NB4 (cell line): ENCODE data around the gene FER.
A peak's percentile ranks its signal among the peaks of the same experiment; 100 is the strongest.

Experiments
- DNase-seq: peaks from one replicate; pipeline ENCODE4 v3.0.0; 2010; ENCODE audit warnings: low read depth
- H3K4me3 ChIP-seq: one replicate; pipeline ENCODE4 v1.5.1; 2011; ENCODE audit warnings: mild to moderate bottlenecking, low read depth, low read length, moderate library complexity
- MYC ChIP-seq: IDR thresholded peaks from 2 replicates; pipeline ENCODE4 v1.6.1; 2011; ENCODE audit warnings: low read depth, low read length
- POLR2A ChIP-seq: IDR thresholded peaks from 2 replicates; pipeline ENCODE4 v1.6.1; 2011; ENCODE audit warnings: mild to moderate bottlenecking; ENCODE audit not compliant: insufficient read length; ENCODE audit errors: extremely low read depth
- TF ChIP-seq, protein P1 (sequence below): IDR thresholded peaks from 2 replicates; pipeline ENCODE4 v1.6.1; 2011; ENCODE audit warnings: low read depth, low read length
- TF ChIP-seq, protein P2 (sequence below): IDR thresholded peaks from one replicate; pipeline ENCODE4 v1.5.1; 2012; ENCODE audit warnings: low read depth, low read length

The FER gene

DNA sequence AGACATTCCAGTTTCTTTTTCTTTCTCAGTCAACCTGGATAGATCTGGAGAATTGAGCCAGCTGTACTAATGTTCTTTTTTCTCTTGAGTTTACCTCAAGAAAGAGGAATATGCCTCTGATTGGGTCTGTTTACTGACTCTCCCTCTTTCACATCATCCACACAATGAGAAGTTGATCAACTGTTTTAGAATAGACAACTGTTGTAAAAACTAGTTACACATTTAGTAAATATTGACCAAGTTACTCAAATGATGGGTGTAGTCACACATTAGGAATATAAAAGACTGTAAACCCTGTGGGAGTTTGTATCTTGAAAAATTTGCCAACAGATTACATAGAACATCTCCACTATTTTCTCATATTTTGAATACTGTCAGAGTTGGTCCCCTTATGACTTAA, 330.8 kb downstream of the FER start:
- no peak overlapping the region for H3K4me3 ChIP-seq
- no peak for DNase-seq
- TF ChIP-seq MYC (no peak), POLR2A (no peak)
- TF ChIP-seq, protein P1, sequence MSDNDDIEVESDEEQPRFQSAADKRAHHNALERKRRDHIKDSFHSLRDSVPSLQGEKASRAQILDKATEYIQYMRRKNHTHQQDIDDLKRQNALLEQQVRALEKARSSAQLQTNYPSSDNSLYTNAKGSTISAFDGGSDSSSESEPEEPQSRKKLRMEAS: no peak
- TF ChIP-seq, protein P2, sequence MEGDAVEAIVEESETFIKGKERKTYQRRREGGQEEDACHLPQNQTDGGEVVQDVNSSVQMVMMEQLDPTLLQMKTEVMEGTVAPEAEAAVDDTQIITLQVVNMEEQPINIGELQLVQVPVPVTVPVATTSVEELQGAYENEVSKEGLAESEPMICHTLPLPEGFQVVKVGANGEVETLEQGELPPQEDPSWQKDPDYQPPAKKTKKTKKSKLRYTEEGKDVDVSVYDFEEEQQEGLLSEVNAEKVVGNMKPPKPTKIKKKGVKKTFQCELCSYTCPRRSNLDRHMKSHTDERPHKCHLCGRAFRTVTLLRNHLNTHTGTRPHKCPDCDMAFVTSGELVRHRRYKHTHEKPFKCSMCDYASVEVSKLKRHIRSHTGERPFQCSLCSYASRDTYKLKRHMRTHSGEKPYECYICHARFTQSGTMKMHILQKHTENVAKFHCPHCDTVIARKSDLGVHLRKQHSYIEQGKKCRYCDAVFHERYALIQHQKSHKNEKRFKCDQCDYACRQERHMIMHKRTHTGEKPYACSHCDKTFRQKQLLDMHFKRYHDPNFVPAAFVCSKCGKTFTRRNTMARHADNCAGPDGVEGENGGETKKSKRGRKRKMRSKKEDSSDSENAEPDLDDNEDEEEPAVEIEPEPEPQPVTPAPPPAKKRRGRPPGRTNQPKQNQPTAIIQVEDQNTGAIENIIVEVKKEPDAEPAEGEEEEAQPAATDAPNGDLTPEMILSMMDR: no peak

DNA sequence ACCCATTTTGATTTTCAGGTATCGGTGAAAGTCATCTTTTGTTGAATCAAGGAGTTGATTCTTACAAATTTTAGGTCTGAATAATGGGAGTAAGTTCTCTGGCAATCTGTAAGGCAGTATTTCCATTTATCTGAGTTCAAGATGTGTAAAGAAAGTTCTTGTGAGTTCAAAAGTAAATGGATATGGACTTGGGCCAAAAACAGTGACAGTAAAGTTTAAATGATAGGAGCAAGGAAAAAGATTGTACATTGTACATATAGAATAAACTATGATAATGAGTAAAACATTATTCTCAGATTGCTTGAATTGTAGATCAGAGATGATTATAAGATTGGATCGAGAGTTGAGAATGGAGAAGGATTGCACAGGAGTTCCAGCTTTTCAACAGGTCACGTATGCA, 332.8 kb downstream of the FER start:
- DNase-seq: no peak
- H3K4me3 ChIP-seq: no peak overlapping the region
- TF ChIP-seq POLR2A (no peak), MYC (no peak)
- TF ChIP-seq, protein P2: no peak
- TF ChIP-seq, protein P1: no peak

DNA sequence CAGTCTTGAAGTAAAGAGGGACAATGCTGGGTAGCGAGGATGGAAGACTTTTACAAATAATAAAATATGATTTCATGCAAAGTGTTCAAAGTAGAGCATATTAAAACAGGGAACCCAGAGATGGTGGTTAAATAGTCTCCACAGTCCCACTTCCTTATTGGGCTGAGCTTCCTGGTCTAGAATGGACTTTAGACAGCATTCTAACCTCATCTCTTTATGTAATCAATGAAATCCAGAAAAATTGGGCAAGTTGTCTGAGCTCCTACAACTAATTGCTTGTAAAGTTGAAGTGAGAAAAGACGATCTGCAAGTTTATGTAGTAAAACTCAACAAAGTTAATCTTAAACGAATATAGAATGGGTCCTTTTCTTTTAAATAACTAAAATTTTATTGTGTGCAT, 333.2 kb downstream of the FER start:
- H3K4me3 ChIP-seq: no peak overlapping the region
- peak; percentile 3 for DNase-seq
- TF ChIP-seq, protein P1: no peak
- TF ChIP-seq MYC (no peak), POLR2A (no peak)
- TF ChIP-seq, protein P2: no peak

DNA sequence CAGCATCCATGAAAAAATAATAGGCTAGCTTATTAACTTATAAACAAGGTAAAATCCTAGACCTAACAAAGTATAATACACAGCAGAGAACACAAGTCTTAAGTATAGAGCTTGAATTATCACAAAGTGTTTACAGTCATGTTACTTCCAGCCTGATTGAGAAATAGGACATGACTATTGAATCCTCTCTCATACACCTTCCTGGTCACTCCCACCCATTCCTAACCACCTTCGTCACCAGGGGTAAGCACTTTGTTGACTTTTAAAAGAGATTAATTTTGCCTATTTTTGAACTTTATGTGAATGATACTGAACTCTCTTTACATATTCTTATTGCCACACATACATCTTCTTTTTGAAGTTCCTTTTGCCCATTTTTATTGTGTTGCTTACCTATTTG, 336.2 kb downstream of the FER start:
- no peak for DNase-seq
- TF ChIP-seq, protein P1: no peak
- no peak for TF ChIP-seq MYC
- TF ChIP-seq POLR2A: no peak
- TF ChIP-seq, protein P2: no peak
- H3K4me3 ChIP-seq: no peak overlapping the region

DNA sequence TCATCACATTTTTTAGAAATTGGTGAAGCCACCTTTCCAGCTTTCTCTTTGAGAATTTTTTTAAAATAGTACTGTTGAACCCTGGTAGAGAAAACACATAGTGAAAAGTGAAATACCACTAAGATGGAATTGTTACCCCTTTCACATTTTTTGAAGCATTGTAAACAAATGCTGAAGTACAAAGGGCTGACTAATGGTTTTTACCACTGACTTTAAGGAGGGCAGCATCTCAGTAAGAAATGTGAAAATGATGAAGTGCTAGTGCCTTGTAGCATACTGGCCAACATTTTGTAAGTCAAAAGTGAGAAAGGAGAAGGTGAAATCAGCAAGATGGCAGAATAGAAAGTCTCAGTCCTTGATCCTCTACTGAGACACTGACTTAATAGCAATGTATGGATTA, 341.5 kb downstream of the FER start:
- H3K4me3 ChIP-seq: no peak overlapping the region
- DNase-seq: no peak
- TF ChIP-seq, protein P1: no peak
- TF ChIP-seq POLR2A: no peak
- TF ChIP-seq, protein P2: no peak

DNA sequence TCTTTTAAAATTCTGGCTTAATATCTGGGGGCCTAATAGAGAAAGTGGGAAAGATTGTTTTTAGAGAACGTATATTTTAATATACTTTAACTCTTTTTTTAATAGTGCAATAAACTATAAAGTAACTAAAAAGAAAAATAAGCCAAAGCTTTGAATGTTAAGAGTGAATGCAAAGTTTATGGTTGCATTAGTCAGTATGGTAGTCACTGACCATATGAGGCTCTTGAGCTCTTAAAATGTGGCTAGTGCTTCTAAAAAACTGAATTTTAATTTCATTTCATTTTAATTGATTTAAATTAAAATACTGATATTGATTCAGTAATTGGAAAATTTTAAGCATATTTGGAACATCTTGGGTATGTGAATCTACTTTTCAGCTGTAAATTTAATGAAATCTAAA, 351.4 kb downstream of the FER start:
- H3K4me3 ChIP-seq: no peak overlapping the region
- no peak for DNase-seq
- TF ChIP-seq MYC (no peak), POLR2A (no peak)
- TF ChIP-seq, protein P1: no peak
- TF ChIP-seq, protein P2: no peak
